T-helper 2 cell (primary cell): ENCODE data around the gene AFG1L.
A peak's percentile ranks its signal among the peaks of the same experiment; 100 is the strongest.
"Not testable (repeated sequence)": the region's sequence is repeated elsewhere in the genome, so short reads cannot be mapped to it uniquely, and the experiment has no call there.

Experiments
- DNase-seq, 5 experiments: peaks; one replicate each; pipeline versions ENCODE4 v3.0.0 to v3.0.0-alpha.2; 2012 to 2022

The AFG1L gene

GRCh38 chr6:108559884-108560462 lies 265.1 kb downstream of the AFG1L start:
- DNase-seq = peak in 2 of 5 experiments; percentile 25 to 38

GRCh38 chr6:108560463-108561308 lies 265.8 kb downstream of the AFG1L start, which contains the start of gene FOXO3:
FOXO3 (plus strand) TSS chr6:108560917; CDS start chr6:108561209, 292 bp downstream.
- DNase-seq = peak; percentile 34 to 67 (median 54)

DNA sequence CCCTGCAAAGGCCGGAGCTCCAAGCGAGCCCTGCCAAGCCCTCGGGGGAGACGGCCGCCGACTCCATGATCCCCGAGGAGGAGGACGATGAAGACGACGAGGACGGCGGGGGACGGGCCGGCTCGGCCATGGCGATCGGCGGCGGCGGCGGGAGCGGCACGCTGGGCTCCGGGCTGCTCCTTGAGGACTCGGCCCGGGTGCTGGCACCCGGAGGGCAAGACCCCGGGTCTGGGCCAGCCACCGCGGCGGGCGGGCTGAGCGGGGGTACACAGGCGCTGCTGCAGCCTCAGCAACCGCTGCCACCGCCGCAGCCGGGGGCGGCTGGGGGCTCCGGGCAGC lies 266.4 kb downstream of the AFG1L start:
- DNase-seq = not testable (repeated sequence)

DNA sequence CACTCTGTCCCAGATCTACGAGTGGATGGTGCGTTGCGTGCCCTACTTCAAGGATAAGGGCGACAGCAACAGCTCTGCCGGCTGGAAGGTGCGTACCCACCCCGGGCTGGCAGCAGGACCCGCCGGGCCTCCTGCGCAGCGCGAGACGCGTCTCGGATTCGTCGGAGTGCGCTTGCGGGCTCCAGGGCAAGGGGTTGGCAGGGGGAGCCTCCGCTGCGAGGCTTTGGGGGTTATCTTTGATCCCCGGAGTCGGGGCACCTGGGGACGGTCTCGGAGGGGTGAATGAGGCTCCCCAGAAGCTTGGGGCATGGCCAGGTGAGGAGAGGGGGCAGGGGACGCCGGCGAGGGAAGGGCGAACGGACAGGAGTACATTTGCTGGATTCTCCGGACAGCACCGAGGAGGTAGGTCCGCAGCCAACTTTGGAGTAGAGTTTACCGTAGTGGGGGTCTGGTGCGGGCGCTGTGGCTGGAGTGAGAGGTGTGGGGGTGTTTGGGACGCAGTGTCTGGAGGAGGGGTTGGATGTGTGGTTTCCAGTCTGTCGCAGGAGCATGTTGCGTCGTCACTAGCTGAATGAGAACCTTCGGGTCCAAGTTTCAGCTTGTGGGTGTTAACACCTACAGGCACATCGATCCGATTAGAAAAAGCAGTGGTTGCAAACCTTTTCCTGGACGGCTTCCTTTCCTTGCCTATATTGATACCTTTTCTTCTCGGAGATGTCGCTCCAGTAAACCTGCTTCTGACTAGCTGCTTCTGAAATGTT lies 267.1 kb downstream of the AFG1L start:
- peak in 1 of 5 experiments; percentile 17 for DNase-seq

- peak in 1 of 5 experiments; percentile 4 for DNase-seq
These were observed 267.7 kb downstream of the AFG1L start for GRCh38 chr6:108562503-108562993.

DNA sequence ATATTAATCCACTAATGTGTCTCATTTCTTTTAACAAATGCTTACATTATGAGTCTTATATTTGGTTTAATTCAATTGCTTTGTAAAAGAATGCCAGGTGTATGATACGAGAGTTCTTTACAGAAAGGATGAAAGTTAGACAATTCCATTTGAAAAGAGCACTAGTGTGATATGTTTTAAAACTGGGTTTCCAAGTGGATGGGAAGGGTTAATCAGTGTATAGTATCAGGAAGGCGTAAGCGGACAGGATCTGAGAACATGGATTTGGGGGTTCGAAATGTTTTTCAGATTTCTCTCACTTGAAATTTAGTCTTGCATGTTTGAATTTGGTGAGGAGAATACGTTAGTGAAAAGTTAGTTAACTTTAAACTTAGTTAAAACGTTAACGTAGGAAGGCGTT lies 268.4 kb downstream of the AFG1L start:
- no peak for DNase-seq

GRCh38 chr6:108564178-108564577 lies 269.3 kb downstream of the AFG1L start:
- peak in 1 of 5 experiments; percentile 79 for DNase-seq

- DNase-seq = peak in 2 of 5 experiments; percentile 51 to 89
These were observed 270.4 kb downstream of the AFG1L start for GRCh38 chr6:108565091-108565766.

- no peak for DNase-seq
These were observed 271.0 kb downstream of the AFG1L start for GRCh38 chr6:108565893-108566292.

- DNase-seq = no peak
These were observed 271.6 kb downstream of the AFG1L start for GRCh38 chr6:108566406-108566805.

GRCh38 chr6:108568101-108568500 lies 273.2 kb downstream of the AFG1L start:
- DNase-seq = peak in 1 of 5 experiments; percentile 24

GRCh38 chr6:108568551-108569305 lies 273.9 kb downstream of the AFG1L start:
- no peak for DNase-seq

DNA sequence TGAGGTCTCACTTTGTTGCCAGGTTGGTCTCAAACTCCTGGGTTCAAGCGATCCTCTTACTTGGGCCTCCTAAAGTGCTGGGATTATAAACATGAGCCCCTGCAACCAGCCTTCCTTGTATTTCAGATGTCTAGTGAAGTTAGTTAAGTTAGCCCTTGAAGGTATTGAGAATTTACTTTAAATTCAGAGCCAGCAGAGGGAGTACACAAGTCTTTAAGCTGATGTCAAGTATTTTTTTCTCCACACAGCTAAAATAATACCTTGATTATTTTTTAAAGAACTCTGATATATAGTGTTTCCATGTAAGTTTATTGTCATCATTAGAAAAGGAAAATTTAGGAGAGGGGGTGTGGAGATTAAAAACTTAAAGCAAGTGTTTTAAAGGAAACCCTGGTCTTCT lies 275.7 kb downstream of the AFG1L start:
- DNase-seq = no peak

- DNase-seq = no peak
These were observed 279.7 kb downstream of the AFG1L start for GRCh38 chr6:108574457-108575141.
